Posterior vena cava (tissue), 2 donors: ENCODE data around the gene OSBPL9. TPM values are rescaled to one million over a fixed set of nuclear protein-coding genes. Genes with fewer than 3 reads are reported as not detected.

Source experiments
- DNase-seq: peaks from one replicate; pipeline ENCODE4 v3.0.0-alpha.2; 2020; ENCODE audit warnings: low spot score
- intact Hi-C, 2 donors: fragments of 100-400 bp; cut with DNase I; formaldehyde crosslinking; loops; one replicate each; pipeline versions ENCODE4 v1.14.1 to v1.14.2; 2022 to 2023
- total RNA-seq, 2 donors: library from RNA; stranded (reverse); fragmentation: NEBNext Ultra II Directional; extraction: Animal tissue kit (Norgen Biotek cat#: 25700); gene quantifications; one replicate each; pipeline ENCODE4 v1.2.1, GENCODE V29; 2021
- donor health status: DM: yes; HTN: yes; CAD: no.
- donor health status: DM: yes; HTN: yes; CAD: no.

OSBPL9 gene
- total RNA-seq, 2 donors from 2014 or later = 73.1 to 84.5 TPM

- intact Hi-C loops = no loop called here
- DNase-seq = no peak
Measured at GRCh38 chr1:51653127-51653526, 36.2 kb downstream of the OSBPL9 start.

- intact Hi-C loops = no loop called here
- DNase-seq = no peak
Measured at GRCh38 chr1:51654000-51654399, 37.1 kb downstream of the OSBPL9 start.

- DNase-seq = no peak
- intact Hi-C loops = no loop called here
Measured at GRCh38 chr1:51656374-51656773, 39.5 kb downstream of the OSBPL9 start.

GRCh38 chr1:51660580-51660979, 43.7 kb downstream of the OSBPL9 start:
- intact Hi-C loops = no loop called here
- DNase-seq = no peak

- DNase-seq = no peak
- intact Hi-C loops = no loop called here
Measured at GRCh38 chr1:51661081-51661518, 44.2 kb downstream of the OSBPL9 start.

- intact Hi-C loops = no loop called here
- DNase-seq = no peak
Measured at GRCh38 chr1:51663105-51663504, 46.2 kb downstream of the OSBPL9 start.

- intact Hi-C loops = no loop called here
- DNase-seq = no peak
Measured at GRCh38 chr1:51663721-51664120, 46.8 kb downstream of the OSBPL9 start.

GRCh38 chr1:51664421-51665240, 47.7 kb downstream of the OSBPL9 start:
- intact Hi-C loops = no loop called here
- no peak for DNase-seq

GRCh38 chr1:51666478-51666877, 49.6 kb downstream of the OSBPL9 start:
- DNase-seq = no peak
- intact Hi-C loops = no loop called here

- intact Hi-C loops = no loop called here
Measured at GRCh38 chr1:51667561-51667960, 50.7 kb downstream of the OSBPL9 start.

GRCh38 chr1:51669272-51669671, 52.4 kb downstream of the OSBPL9 start:
- no peak for DNase-seq
- intact Hi-C loops = no loop called here

More at GRCh38 chr1:51667561-51667960, 50.7 kb downstream of the OSBPL9 start:
- DNase-seq = no peak

GRCh38 chr1:51669816-51670215, 52.9 kb downstream of the OSBPL9 start:
- DNase-seq = no peak
- intact Hi-C loops = no loop called here

GRCh38 chr1:51671527-51672325, 54.8 kb downstream of the OSBPL9 start:
- intact Hi-C loops = no loop called here
- DNase-seq = no peak

- DNase-seq = no peak
- intact Hi-C loops = no loop called here
Measured at GRCh38 chr1:51673279-51673678, 56.4 kb downstream of the OSBPL9 start.

GRCh38 chr1:51675177-51675780, 58.4 kb downstream of the OSBPL9 start:
- no peak for DNase-seq
- intact Hi-C loops = no loop called here

- no peak for DNase-seq
Measured at GRCh38 chr1:51679435-51679834, 62.5 kb downstream of the OSBPL9 start.

GRCh38 chr1:51684776-51685175, 67.9 kb downstream of the OSBPL9 start:
- DNase-seq = no peak
- intact Hi-C loops = no loop called here

More at GRCh38 chr1:51679435-51679834, 62.5 kb downstream of the OSBPL9 start:
- intact Hi-C loops = no loop called here

- intact Hi-C loops = no loop called here
Measured at GRCh38 chr1:51686450-51686849, 69.6 kb downstream of the OSBPL9 start.

GRCh38 chr1:51689075-51689440, 72.2 kb downstream of the OSBPL9 start:
- intact Hi-C loops = no loop called here

More at GRCh38 chr1:51686450-51686849, 69.6 kb downstream of the OSBPL9 start:
- DNase-seq = no peak

GRCh38 chr1:51689643-51690042, 72.8 kb downstream of the OSBPL9 start:
- intact Hi-C loops = no loop called here

More at GRCh38 chr1:51689075-51689440, 72.2 kb downstream of the OSBPL9 start:
- no peak for DNase-seq

More at GRCh38 chr1:51689643-51690042, 72.8 kb downstream of the OSBPL9 start:
- no peak for DNase-seq
